ENCODE results near the gene ROR1.

Gene ROR1

GRCh38 chr1:64139877-64140276 lies 366.1 kb downstream of the ROR1 start:
- DNase-seq (ENCODE audit: low spot score) = no peak

GRCh38 chr1:64140596-64140995 lies 366.8 kb downstream of the ROR1 start:
- DNase-seq (ENCODE audit: low spot score) = no peak

GRCh38 chr1:64147045-64147724 lies 373.4 kb downstream of the ROR1 start:
- DNase-seq (ENCODE audit: low spot score) = no peak

GRCh38 chr1:64147759-64148158 lies 373.9 kb downstream of the ROR1 start:
- no peak for DNase-seq (ENCODE audit: low spot score)

- DNase-seq (ENCODE audit: low spot score) = no peak
Measured at GRCh38 chr1:64150266-64150665, 376.4 kb downstream of the ROR1 start.

GRCh38 chr1:64150729-64151230 lies 377.0 kb downstream of the ROR1 start:
- DNase-seq (ENCODE audit: low spot score) = no peak

- peak; percentile 30 for DNase-seq (ENCODE audit: low spot score)
Measured at GRCh38 chr1:64155278-64155677, 381.5 kb downstream of the ROR1 start.

GRCh38 chr1:64161357-64161941 lies 387.6 kb downstream of the ROR1 start:
- no peak for DNase-seq (ENCODE audit: low spot score)

- DNase-seq (ENCODE audit: low spot score) = no peak
Measured at GRCh38 chr1:64162151-64162550, 388.3 kb downstream of the ROR1 start.

- DNase-seq (ENCODE audit: low spot score) = no peak
Measured at GRCh38 chr1:64162804-64163203, 389.0 kb downstream of the ROR1 start.

GRCh38 chr1:64163431-64163830 lies 389.6 kb downstream of the ROR1 start:
- DNase-seq (ENCODE audit: low spot score) = no peak

GRCh38 chr1:64163970-64164369 lies 390.2 kb downstream of the ROR1 start:
- peak; percentile 33 for DNase-seq (ENCODE audit: low spot score)

- DNase-seq (ENCODE audit: low spot score) = no peak
Measured at GRCh38 chr1:64166629-64167028, 392.8 kb downstream of the ROR1 start.

GRCh38 chr1:64167176-64167575 lies 393.4 kb downstream of the ROR1 start:
- DNase-seq (ENCODE audit: low spot score) = no peak

GRCh38 chr1:64171246-64171645 lies 397.4 kb downstream of the ROR1 start:
- no peak for DNase-seq (ENCODE audit: low spot score)

GRCh38 chr1:64171797-64172281 lies 398.0 kb downstream of the ROR1 start:
- DNase-seq (ENCODE audit: low spot score) = no peak

GRCh38 chr1:64172458-64172983 lies 398.7 kb downstream of the ROR1 start:
- no peak for DNase-seq (ENCODE audit: low spot score)

GRCh38 chr1:64173336-64173940 lies 399.6 kb downstream of the ROR1 start:
- no peak for DNase-seq (ENCODE audit: low spot score)

GRCh38 chr1:64175639-64176038 lies 401.8 kb downstream of the ROR1 start:
- no peak for DNase-seq (ENCODE audit: low spot score)

- DNase-seq (ENCODE audit: low spot score) = no peak
Measured at GRCh38 chr1:64176659-64177058, 402.8 kb downstream of the ROR1 start.

GRCh38 chr1:64179588-64179987 lies 405.8 kb downstream of the ROR1 start:
- DNase-seq (ENCODE audit: low spot score) = no peak

- DNase-seq (ENCODE audit: low spot score) = no peak
Measured at GRCh38 chr1:64182207-64182606, 408.4 kb downstream of the ROR1 start.

- peak; percentile 33 for DNase-seq (ENCODE audit: low spot score)
Measured at GRCh38 chr1:64183395-64184002, 409.7 kb downstream of the ROR1 start.

Data from iPS-NIHi11 (cell line).